ENCODE measurements around the gene TGM5. TPM values are rescaled to one million over a fixed set of nuclear protein-coding genes. Genes with fewer than 3 reads are reported as not detected.
"Not testable (repeated sequence)": the region's sequence is repeated elsewhere in the genome, so short reads cannot be mapped to it uniquely, and the experiment has no call there.

TGM5 gene
- polyA plus RNA-seq, 3 donors, result not detected

GRCh38 chr15:43276563-43277200 is 10.0 kb upstream of the TGM5 start:
- no peak for DNase-seq (ENCODE audit: low read depth in 3 of 3, low spot score in 2 of 3)

DNA sequence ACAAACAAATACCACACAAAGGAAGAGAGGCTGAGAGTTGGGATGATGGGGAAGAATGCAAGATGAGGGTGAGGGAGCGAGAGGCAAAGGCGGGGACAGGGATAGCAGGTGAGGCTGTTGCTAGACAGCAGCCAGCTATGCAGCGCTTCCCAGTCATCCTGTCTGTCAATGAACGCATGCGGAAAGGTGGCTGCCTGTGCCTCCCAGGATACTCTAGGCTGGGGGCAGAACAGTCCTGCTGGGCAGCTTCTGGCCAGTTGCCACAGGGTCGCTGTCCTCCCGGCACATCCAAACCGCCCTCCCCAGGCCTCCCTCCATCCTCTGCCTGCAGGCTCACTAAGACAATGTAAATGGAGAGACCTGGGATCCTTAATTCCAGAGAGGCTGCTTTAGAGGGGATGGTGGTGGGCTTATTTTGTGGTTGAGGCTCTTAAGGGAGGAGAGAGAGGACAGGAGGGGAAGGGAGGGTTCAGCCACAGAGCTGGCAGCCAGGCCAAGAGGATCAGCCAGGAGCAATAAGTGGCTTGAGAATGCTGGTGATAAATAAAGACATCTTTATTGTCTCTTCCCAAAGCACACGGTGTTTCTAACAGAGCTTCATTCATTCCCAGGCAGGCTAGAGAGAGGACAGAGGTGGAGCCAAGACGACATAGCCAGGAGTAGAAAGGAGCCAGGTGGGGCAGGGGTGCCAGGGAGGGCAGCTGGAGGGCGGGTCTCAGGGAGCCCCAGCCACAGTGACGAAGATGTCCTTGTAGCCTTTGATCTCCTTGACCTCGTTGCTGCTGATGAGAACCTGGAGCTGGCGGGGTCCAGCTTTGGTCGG is 9.2 kb upstream of the TGM5 start:
- DNase-seq (ENCODE audit: low read depth in 3 of 3, low spot score in 2 of 3), result no peak

DNA sequence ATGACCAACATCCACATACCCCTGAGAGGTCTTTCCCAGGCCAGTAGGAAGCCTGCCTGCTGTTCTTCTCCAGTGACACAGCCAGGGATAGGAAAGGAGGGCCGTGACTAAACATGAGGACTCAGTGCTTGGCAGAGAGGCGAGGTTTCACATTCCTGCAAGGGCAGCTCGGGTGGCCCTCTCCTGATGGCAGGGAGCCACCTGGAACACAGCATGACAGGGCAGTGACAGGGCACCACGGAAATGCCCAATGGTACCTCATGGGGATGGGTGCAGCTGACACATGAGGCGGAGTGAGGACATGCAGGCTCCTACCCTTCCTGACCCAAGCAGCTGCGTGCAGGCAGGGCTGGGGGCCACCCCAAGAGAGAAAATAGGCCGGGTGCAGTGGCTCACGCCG is 7.4 kb upstream of the TGM5 start:
- DNase-seq (ENCODE audit: low read depth in 3 of 3, low spot score in 2 of 3), result no peak

DNA sequence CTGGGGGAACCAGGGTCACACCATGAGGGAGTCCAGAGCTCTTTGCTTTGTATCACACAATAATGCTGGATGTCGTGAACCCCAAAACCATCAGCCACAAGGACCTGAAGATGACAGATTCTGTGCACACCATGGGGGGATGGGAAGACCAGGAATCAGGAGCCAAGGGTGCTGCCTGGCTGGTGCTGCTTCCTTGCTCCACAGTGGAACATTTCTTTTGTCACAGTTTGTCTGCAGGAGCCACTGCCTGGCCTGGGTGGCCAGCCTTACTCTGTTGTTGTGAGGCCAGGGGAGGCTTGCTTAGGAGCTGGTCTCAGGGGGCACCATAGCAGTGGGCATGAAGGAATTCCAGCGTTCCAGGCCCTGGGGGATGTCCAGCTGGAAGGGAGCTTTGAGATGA is 6.5 kb upstream of the TGM5 start:
- DNase-seq (ENCODE audit: low read depth in 3 of 3, low spot score in 2 of 3), result no peak

- not testable (repeated sequence) for DNase-seq (ENCODE audit: low read depth in 3 of 3, low spot score in 2 of 3)
Measured at GRCh38 chr15:43271908-43272307, 5.2 kb upstream of the TGM5 start.

GRCh38 chr15:43270676-43271306 is 4.1 kb upstream of the TGM5 start:
- no peak for DNase-seq (ENCODE audit: low read depth in 3 of 3, low spot score in 2 of 3)

DNA sequence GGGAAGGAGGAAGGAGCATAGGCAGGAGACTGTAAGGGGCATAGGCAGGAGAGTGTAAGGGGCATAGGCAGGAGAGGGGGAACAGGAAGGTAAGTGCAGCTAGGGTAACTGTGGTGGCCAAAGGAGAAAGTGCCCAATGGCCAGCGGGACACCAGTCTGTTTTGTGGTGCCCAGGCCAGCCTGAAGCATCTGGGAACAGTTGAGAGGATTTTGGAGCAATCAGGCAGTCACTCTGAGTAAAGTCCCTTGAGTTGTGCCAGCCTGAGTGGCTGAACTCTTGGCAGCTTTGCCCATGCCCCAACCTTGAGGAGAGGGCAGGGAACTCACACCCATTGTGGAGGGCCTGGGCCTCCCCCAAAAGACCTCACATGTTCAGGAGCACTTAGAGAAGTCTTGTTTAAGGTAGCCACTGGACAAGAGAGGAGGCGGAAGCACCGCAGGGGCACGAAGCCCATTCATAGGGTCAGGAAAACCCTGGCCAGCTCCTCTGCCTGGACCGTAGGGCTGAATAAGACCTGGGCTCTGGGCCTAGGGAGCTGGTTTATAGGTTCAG is 3.5 kb upstream of the TGM5 start:
- DNase-seq (ENCODE audit: low read depth in 3 of 3, low spot score in 2 of 3), result no peak

- no peak for DNase-seq (ENCODE audit: low read depth in 3 of 3, low spot score in 2 of 3)
Measured at GRCh38 chr15:43268111-43269105, 1.7 kb upstream of the TGM5 start.

GRCh38 chr15:43267439-43267838 is 711 bp upstream of the TGM5 start:
- no peak for DNase-seq (ENCODE audit: low read depth in 3 of 3, low spot score in 2 of 3)

- no peak for DNase-seq (ENCODE audit: low read depth in 3 of 3, low spot score in 2 of 3)
Measured at GRCh38 chr15:43266386-43266785, 342 bp downstream of the TGM5 start.

- no peak for DNase-seq (ENCODE audit: low read depth in 3 of 3, low spot score in 2 of 3)
Measured at GRCh38 chr15:43260011-43260615, 6.6 kb downstream of the TGM5 start.

GRCh38 chr15:43258781-43259180 is 7.9 kb downstream of the TGM5 start:
- DNase-seq (ENCODE audit: low read depth in 3 of 3, low spot score in 2 of 3), result no peak

- DNase-seq (ENCODE audit: low read depth in 3 of 3, low spot score in 2 of 3), result no peak
Measured at GRCh38 chr15:43256341-43256740, 10.4 kb downstream of the TGM5 start.

DNA sequence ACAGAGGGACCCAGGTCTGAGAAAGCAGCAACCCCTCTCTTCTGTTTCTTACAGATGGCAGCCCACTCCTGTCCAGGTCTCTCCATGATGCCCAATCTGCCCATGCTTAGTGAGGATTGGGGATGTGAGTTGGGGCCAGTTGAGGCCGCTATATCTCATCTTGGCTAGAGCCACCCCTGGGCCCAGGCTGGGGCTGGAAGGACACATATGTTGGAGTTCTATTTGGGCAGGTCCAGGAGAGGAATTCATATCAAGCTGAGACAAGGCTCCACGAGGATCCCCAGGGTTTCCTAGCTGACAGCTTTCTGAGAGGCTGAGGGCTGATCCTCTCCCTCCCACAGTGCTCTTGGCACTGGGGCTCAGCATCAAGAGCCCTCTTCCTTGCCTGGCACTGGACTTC is 11.4 kb downstream of the TGM5 start:
- DNase-seq (ENCODE audit: low read depth in 3 of 3, low spot score in 2 of 3), result no peak

DNA sequence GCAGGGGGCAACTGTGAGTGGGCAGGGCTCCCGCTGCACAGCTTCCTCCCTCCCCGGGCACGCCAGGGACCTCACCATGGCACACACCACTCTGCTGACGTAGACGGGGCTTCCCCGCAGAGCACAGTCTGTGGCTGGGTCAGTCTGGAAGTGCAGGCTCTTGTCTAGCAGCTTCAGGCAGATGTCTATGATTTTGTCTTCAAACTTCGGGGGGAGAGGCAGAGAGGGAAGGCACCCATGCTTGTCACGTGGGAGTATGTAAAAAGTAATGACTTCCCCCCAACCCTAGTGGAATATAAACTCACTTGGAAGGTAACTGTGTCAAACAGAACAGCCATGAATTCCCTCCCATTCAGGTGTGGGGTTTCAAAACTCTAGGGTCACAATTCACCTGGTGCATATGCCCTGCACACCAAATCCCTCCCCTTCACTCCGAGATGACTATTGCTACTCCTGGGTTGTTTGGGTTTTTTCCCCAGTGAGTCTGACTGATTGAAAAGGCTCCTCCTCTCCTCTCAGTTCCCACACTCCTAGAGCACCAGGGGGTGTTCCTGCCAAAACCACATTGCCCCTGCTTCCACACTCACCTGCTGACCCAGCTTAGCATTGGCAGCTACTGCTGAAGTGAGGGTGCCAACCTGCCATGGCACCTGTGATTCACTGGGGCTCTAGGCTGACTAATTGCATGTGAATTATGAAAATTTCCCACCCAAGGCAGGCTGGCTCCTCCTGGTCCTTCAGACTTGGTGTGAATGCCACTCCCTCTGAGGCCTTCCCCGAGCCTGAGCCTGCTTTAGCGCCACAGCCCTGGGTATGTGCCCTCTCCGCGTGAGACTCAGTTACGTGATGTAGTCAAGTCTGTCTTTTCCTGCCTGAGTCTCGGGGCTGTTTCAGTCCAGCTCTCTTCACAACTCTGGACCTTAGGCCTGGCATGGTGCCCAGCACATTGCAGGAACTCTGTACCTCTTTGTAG is 13.0 kb downstream of the TGM5 start:
- no peak for DNase-seq (ENCODE audit: low read depth in 3 of 3, low spot score in 2 of 3)

GRCh38 chr15:43251871-43252250 is 14.9 kb downstream of the TGM5 start:
- DNase-seq (ENCODE audit: low read depth in 3 of 3, low spot score in 2 of 3), result no peak

- no peak for DNase-seq (ENCODE audit: low read depth in 3 of 3, low spot score in 2 of 3)
Measured at GRCh38 chr15:43251185-43251870, 15.4 kb downstream of the TGM5 start.

- DNase-seq (ENCODE audit: low read depth in 3 of 3, low spot score in 2 of 3), result no peak
Measured at GRCh38 chr15:43250785-43251184, 15.9 kb downstream of the TGM5 start.

Measured in right renal cortex interstitium (tissue), 3 donors.